RWPE1 (cell line): ENCODE results near the gene CDK6.

Source experiments
- CTCF ChIA-PET: fragments of 350-600 bp; sonication (Branson Sonifier 250); formaldehyde crosslinking; extraction: SDS; loops from one replicate; lab custom pipeline; 2021; lab: Yijun Ruan, JAX
- POLR2A ChIA-PET: fragments of 400-600 bp; formaldehyde crosslinking; extraction: SDS; loops from one replicate; lab custom pipeline; 2020; ENCODE audit warnings: antibody characterized with exemption; ENCODE audit not compliant: low non-redundant PET; lab: Yijun Ruan, JAX
- DNase-seq: peaks from one replicate; pipeline ENCODE4 v3.0.0; 2012; ENCODE audit warnings: low spot score
- H3K27ac ChIP-seq: fragments of 450-650 bp; 2 replicates; pipeline ENCODE4 v1.5.1; 2017
- TF ChIP-seq, protein P1 (sequence below): fragments of 450-650 bp; conservative IDR thresholded peaks from 2 replicates; pipeline ENCODE4 v1.5.1; 2017; ENCODE audit warnings: low read depth, mild to moderate bottlenecking

CDK6 gene

DNA sequence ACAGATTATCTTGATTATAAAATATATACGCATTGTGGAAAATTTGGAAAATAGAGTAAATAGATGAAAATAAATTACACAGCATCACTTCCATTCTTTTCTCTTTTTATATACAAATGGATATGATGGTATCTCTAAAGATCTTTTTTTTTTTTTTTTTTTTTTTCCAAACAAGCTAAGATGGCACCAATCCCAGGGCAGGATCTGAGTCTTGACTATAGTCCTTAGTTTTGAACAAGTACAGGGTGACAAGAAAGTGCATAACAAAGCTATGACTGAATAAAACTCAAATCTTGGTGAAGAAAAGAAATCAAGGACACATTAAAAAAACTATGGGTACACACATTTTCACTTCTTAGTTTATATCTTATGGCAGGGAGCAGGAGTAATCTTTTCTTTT is 203.6 kb downstream of the CDK6 start:
- DNase-seq, result no peak
- H3K27ac ChIP-seq, result no peak overlapping the region
- TF ChIP-seq, protein P1, sequence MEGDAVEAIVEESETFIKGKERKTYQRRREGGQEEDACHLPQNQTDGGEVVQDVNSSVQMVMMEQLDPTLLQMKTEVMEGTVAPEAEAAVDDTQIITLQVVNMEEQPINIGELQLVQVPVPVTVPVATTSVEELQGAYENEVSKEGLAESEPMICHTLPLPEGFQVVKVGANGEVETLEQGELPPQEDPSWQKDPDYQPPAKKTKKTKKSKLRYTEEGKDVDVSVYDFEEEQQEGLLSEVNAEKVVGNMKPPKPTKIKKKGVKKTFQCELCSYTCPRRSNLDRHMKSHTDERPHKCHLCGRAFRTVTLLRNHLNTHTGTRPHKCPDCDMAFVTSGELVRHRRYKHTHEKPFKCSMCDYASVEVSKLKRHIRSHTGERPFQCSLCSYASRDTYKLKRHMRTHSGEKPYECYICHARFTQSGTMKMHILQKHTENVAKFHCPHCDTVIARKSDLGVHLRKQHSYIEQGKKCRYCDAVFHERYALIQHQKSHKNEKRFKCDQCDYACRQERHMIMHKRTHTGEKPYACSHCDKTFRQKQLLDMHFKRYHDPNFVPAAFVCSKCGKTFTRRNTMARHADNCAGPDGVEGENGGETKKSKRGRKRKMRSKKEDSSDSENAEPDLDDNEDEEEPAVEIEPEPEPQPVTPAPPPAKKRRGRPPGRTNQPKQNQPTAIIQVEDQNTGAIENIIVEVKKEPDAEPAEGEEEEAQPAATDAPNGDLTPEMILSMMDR, result no peak
- CTCF ChIA-PET, result interaction anchor here (0.6 kb wide), 1 partner anchor 140 kb away, joined by 5 read pairs; no protein-coding TSS in a partner anchor
- POLR2A ChIA-PET, result interaction anchor here (0.6 kb wide), 1 partner anchor 12 kb away, joined by 6 read pairs; no protein-coding TSS in a partner anchor

- no peak for DNase-seq
- POLR2A ChIA-PET, result no interaction called here
- H3K27ac ChIP-seq, result no peak overlapping the region
- CTCF ChIA-PET, result interaction anchor here (0.6 kb wide), 1 partner anchor 141 kb away, joined by 5 read pairs; no protein-coding TSS in a partner anchor
- TF ChIP-seq, protein P1, result no peak
Observed at GRCh38 chr7:92631850-92632487, 204.4 kb downstream of the CDK6 start.

- no peak overlapping the region for H3K27ac ChIP-seq
- POLR2A ChIA-PET, result no interaction called here
- CTCF ChIA-PET, result no interaction called here
- TF ChIP-seq, protein P1, result no peak
- no peak for DNase-seq
Observed at GRCh38 chr7:92631067-92631849, 205.1 kb downstream of the CDK6 start.

DNA sequence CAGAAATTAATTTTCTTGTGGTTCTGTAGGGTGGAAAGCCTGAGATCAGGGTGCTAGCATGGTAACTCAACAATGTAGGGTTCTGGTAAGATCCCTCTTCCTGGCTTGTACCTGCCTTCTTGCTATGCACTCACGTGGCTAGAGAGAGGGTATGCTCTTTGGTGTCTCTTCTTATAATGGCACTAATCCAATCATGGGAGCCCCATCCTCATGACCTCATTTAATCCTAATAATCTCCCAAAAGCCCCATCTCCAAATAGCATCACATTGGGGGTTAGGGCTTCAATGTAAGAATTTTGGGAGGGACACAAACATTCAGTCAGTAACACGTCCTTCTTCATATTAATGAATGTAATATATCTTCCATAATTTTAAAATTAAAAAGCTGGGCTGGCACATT is 206.6 kb downstream of the CDK6 start:
- ChIA-PET CTCF (no interaction called here), POLR2A (no interaction called here)
- DNase-seq, result no peak
- TF ChIP-seq, protein P1, result no peak
- H3K27ac ChIP-seq, result no peak overlapping the region

DNA sequence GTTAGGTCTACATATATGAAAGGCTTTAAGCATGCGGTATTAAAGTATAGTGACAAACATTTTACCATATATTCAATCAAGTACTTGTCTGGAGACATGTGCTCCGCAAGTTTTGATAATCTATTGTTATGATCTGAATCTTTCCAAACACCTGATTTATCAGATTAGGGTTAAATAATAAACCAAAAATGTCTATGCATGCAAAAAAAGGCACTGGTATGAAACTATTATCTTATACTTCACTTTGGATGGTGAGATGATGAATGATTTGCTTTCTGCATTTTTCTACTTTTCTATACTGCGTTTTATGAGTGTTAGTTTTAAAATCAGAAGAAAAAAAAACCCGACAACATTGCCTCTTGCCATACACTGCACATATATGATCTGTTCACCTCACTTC is 208.4 kb downstream of the CDK6 start:
- H3K27ac ChIP-seq, result no peak overlapping the region
- TF ChIP-seq, protein P1, result no peak
- CTCF ChIA-PET, result no interaction called here
- POLR2A ChIA-PET, result no interaction called here
- no peak for DNase-seq

- no peak for DNase-seq
- ChIA-PET POLR2A (no interaction called here), CTCF (no interaction called here)
- TF ChIP-seq, protein P1, result no peak
- H3K27ac ChIP-seq, result no peak overlapping the region
Observed at GRCh38 chr7:92626281-92626809, 210.0 kb downstream of the CDK6 start.
